CD4-positive, alpha-beta T cell treated with Interleukin-6 at 100 ng/mL for 8 hours (primary cell): ENCODE measurements around the gene JRKL.

Source experiments
- DNase-seq: peaks from one replicate; pipeline ENCODE4 v3.0.0-alpha.2; 2020; ENCODE audit warnings: mixed read lengths, low spot score

JRKL gene

DNA sequence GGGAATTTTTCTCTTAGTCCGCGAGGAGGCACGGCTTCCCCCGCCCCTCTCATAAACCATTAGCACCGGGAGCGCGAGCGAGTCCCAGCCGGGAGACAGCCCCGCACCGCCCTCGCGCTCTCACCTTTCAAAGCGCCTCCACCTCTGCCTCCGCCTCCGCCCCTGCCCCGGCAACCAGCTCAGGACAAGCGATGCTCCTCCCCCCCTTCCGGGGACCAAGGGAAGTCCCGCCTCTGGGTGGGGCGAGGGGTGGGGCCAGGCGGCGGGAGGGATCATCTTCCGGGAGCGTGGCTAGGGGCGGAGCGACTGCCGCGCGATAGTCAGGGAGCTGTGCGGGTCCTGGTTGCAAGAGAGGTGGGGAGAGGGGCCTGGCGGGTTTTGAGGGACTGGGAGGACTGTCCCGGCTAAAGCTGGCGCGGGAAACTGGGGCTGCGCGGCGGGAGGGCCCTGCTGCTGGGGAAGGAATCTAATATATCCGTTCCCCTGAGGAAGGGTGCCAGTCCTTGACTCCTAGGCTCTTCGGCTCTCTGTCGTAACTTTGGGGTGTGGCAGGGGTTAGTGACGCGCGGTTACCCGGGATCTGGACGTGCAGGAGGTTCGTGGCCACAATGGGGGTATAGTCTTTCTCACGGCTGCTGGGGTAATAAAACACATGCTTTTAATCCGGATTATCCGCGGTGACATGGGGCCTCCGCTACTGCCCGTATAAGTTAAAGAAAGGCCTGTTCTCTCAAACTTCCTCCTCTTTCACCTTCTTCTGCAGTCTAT lies at the start of gene JRKL, which contains the start of gene CCDC82:
Gene JRKL (plus strand): TSS at position 294 of the 768 bp plus-strand sequence. CDS start 637 bp downstream, outside the sequence.
Gene CCDC82 (minus strand): TSS at position 193 of the 768 bp plus-strand sequence. CDS start 5,165 bp downstream, outside the sequence.
- DNase-seq: peak; percentile 96

DNA sequence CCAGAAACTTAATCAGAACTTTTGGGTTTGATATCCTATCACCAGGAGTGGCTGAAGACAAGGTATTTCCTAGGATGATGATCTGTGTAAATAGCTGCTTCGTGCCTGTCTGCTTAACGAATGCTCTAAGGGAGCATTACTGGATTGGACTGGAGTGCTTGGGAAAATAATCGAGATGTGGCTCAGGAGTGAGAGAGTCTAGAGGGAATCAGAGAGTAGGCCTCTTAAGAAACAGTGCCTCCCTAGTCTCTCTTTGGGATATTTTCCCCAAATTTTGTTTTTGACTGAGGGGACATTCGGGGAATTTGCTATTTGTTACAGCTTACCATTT lies 49.3 kb upstream of the JRKL start:
- DNase-seq: no peak

DNA sequence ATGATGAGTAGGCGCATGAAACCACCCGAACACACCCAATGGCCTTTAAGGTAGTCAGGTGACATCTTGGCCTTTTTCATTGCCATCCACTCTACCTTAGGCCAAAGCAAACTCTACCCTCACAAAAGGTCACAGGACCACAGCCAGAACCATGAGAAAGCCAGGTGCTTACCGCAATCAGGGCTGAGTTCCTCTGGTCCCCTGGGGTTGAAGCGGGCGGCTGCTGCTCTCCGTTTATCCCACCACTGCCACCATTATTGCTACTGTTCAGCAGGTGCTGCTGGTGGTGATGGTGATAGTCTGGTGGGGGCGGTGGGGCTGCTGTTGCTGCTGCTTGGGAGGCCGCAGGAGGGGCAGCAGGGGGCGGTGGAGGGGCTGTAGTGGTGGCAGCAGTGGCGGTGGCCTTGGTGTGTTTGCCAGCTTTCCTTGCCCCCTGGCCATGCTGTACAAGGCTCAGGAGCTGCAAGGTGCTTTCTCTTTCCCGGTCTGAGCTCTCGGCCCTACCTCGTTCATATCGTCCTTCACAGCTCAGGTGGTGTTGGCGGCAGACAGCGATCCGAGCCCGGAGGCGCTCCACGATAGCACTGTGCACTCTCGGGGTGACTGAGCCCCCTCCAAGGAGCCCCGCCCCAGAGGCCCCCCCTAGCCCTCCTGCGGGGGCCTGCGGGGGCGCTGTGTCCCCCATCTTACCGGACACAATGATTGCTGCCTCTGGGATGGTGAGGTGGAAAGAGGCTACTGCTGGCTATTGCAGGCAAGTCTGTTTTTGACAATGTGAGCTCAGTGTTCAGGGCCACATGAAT lies 48.4 kb upstream of the JRKL start:
- DNase-seq: peak; percentile 57

DNA sequence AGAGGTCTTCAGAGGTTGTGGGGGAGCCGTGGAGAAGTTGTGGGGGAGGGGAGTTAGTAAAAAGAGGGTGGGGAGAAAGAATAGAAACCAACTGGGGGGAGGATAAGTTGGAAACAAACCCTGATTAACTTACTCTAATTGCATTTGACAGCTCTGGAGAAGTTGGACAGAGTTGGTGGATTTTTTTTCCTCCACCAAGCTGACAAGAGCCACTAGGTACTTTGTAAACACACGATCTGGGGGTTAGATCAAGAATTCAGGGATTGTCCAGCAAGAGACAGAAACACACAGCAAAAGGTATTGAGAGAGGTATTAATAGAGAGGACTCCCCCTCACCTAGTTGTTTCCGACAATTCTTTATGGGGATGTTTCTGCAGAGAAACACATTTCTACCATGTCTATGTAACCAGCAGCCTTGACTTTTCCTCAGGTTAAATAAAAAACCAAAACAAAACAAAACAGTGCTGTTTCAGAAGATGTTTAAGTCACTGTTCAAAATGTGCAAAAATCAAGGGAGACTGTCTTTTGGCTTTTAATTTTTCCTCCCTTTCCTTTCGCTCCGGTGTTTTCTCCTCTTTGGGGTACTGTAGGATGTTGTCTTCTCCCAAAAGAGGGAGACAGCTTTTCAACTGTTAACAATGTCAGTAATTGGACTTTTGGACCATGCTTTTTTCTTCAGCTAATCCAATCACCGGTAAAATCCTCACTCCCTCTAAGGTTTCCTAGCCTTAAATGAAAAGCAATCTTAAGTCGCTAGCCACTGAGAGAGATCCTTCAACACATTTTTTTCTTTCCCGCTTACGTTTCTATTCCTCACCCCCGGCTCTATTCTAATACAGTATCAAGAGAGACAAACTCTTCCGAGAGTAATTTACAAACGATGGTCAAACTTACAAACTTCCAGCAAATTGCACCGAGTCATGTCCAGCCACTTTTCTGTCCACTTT lies 47.5 kb upstream of the JRKL start:
- peak; percentile 3 for DNase-seq

DNA sequence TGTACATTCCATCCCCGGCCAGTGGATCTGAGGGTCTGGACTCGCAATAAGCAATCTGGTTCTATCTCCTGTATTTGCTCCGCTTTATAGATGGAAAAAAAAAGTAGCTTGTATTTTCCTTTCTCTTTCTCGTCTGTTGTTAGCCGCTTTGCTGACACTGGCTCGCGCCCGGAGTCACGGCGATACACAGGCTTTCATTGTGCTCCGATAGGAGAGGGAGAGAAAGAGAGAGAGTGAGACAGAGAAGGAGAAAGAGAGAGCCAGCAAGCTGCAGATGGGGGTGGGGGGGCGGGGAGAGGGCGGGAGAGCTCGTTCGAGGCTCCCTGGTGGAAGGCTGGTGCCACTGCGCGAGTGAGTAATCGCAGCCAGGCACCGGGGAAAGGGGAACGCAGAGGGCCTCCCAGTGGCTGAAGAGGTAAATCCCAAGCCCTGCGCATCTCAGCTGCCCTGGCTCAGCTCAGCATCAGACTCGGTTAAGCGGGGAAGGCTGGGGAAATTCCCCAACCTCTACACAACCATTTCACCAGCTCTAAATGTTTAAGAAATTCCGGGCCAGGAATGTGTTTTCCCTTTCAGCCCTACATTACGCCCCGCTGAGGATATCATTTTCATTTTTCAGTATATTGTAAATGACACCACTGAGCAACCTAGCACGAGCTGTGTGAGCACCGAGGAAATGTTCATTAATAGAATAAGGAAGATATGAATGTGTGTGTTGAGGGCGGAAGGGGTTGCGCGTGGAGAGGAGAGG lies 46.7 kb upstream of the JRKL start, which contains the start of gene MAML2:
Gene MAML2 (minus strand): TSS at position 235 of the 751 bp plus-strand sequence. CDS start 1,300 bp downstream, outside the sequence.
- peak; percentile 93 for DNase-seq

DNA sequence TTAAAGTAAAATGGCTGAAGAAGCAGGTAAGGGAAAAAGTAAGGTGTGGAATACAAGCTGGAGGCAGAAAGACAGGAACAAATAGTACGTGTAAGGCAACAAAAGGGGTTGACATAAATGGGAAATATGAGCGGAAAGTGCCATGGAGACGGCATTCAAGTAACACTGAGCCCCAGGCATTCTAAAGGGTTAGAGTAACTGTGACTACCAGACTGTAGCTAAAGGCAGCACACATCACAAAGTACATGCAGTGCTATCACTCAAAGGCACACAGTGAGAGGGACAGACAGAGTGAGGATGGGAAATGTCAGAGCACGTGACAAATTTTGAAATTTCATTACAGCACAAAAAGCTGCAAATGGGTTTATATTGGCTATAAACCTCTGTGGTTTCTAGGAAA lies 33.0 kb upstream of the JRKL start:
- DNase-seq: no peak

DNA sequence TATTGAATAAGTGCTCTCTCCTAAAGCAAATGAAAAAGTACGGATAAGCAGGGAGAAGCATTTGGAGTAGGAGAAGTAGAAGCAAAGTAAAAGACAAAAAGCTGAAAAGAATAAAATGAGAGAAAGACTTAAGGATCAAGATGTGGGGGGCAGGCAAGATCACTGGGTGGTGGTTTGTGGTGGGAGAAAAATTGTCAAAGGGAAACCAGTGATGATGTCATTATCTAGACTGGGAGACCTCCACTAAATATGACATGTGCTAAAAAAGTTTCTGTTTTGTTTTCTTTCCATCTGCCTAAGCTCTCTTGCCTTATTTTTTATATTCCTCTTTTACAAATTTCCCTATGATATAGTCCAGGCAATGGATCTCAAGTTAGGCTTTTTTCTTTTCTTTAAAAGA lies 32.0 kb upstream of the JRKL start:
- DNase-seq: no peak

DNA sequence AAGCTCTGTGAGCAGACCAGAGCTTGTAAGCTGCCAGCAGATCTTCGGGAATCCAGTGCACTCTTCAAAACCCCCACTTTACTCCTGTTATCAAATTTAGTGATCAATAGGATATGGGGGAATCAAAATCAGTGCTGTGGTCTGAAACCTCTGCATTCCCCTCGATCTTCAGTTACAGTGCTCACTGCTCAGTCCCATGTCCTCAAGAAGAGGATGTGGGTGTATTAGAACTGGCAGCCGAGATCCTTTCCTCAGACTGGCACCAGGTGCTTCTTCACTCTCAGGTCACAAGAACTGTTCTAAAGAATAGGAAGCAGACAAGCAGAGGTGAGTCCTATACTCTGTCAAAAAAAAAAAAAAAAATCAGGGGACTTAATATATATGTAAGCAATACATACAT lies 31.5 kb upstream of the JRKL start:
- no peak for DNase-seq

DNA sequence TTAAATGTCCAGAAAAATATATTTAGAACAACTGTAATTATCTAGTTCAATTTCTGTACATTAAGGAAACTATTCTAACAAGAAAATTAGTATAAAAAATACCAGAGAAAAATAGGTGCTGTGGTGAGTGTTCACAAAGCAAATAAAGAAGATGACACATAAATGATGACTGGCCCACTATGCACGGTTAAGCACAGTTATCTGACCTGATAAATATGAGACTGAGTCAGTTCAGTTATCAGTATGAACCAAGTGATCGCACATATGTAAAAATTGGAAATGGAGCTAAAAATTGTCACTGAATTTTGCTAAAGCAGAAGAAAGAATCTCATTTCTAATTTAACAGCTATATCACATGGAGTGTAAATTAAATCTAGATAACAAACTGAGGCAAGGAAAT lies 28.0 kb upstream of the JRKL start:
- no peak for DNase-seq

DNA sequence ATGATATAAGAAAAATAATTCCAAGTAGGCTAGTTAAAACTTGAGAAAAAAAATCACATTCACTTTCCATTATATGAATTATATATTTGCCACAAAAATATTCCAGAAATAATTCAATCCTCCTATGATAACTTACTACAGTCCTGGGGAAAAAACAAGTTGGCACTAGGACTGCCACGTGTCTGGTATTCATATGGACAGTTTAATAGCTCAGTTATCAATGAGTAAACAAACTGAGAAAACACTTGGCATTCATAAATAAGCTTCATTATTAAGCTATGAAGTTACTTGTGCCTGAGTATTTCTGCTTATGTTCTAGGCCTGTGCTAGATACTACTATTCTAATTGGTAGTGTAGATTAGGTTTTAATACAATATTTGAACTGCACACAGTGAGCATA lies 24.3 kb upstream of the JRKL start:
- DNase-seq: no peak

DNA sequence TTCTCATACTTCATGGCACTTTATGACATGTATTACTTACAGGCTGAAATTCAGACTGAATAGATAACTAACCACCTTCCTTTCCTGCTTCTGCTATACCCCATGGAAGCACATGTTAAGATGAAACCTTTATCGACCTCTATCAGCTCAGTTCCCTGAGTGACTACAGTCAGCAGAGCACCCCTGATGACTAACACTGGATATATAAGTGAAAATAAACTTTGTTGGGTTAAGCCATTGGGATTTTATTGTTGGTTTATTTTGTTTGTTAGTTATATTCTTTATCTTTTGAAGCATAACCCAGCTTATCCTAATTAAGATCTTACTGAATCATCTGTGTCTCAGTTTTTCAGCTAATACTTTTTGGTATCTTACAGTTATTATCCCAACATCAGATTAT lies 23.8 kb upstream of the JRKL start:
- no peak for DNase-seq

DNA sequence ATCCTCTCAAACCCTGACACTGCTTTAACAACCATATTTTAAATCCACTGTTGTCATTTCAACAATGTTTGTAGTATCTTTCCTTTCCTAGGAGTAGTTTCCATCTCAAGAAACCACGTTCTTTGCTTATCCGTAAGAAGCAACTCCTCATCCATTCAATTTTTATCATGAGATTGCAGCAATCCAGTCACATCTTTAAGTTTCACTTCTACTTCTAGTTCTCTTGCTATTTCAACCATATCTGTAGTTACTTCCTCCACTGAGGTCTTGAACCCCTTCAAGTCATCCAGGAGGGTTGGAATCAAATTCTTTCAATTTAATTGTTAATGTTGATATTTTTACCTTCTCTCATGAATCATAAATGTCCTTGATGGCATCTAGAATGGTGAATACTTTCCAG lies 22.5 kb upstream of the JRKL start:
- DNase-seq: no peak

DNA sequence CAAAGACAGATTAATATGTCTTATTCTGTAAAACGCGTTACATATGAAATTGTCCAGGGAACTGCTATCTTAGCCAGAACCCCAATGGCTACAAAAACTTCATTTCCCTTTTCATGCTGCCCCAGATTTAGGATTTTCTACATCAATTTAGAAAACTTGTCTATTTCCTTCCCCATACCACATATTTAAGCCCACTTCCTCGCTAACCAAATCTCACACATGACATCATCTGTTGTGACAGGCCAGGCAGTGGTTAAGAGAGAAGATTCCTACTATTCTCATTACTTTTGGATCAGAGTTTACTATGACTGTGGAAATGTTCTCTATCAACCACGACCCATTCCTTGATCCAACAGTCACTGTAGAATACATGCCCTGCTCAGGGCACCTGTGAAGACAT lies 16.0 kb upstream of the JRKL start:
- DNase-seq: no peak

DNA sequence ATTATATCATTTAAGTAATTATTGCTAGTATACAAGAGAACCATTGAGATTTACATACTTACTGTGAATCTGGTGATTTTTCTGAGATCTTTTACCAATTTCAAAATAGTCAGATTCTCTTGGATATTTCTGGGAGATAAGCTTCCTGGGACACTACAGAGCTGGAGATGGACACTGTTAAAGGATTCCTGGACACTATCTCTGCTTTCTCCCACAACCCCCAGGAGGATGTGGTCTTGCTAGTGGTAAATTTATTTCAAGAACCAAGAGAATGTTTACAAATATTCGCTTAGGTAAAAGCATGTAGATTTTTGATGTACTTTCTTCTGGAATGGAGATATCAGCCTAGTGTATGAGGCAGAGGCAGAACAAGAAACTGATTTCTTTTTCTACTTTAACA lies 13.0 kb upstream of the JRKL start:
- no peak for DNase-seq

DNA sequence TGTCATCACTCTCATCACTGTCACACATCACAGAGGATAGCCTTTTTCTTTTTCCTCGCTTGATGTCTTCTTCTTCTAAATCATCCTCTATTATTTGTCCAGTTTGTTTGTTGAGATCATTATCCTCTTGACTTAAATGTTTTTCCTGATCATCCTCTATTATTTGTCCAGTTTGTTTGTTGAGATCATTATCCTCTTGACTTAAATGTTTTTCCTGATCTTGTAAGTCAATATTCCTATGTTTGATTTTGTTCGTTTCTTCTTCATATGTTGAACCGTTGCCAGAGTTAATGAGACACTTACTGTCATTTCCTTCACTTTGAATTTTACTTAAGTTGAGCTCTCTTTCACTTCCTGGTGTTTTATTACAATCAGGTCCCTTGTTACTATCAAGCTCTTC lies 5.7 kb upstream of the JRKL start:
- DNase-seq: no peak

DNA sequence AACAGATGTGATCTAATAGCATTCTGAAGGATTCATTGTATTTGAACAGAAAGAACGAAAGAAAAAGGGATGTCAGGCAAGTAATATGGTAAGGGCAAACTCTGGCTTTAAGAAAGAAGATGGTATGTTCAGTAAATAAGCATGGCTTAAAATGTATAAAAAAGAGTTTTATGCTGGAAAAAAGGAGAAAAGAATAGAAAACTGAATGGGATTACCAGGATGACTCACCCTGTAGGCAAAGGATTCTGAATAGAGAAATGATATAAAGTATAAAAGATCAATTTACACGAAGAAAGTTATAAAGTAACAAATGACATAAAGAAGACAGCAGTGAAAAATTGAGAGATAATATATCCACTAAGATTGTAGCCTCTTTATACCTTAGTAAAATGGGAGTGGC lies 4.6 kb upstream of the JRKL start:
- DNase-seq: no peak

DNA sequence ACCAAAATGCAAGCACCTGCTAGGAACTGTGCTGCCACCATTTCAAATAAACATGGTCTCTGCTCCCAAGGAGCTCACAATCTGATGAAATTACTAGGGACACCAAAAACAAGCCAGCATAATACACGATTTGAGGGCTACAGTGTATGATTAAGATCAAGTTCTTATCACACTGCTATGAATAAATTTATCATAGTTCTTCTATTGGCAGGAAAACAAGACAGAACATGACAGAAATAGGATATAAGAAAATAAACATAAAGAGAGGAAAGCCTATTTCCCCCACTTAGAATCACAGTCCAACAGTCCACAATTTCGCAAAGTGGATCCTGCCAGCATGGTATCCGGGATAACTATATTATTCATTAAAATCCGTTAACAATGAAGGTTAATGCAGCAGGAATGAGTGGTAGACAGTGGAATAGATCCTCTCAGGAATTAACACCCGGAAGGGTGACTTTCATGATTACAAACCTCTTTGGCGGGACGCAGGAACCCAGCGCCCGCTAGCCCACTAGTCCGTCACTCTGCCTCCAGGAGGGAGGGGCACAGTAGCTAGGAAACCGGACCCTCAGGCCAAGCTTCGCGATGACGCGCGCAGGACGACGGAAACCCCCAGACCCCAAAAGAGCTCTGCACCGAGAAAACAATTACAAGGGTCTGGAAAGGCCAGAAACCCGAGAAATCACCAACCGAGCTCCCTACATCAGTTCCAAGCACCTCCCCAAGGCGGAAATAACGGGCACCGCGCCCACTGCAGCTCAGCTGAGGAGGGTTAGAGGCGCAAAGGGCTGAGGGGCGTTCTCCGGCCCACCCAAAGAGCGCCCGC lies 708 bp upstream of the JRKL start:
- no peak for DNase-seq

DNA sequence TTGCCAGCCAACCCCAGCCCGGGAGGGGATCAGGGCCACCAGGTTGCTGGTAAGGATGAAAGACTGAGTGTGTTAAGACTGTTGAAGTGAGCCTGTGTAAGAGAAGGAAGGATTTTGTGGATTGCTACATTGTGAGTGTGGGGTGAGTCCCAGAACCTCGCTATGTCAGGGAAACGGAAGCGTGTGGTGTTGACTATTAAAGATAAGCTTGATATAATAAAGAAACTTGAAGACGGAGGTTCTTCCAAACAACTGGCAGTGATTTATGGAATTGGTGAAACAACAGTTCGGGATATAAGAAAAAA lies 627 bp downstream of the JRKL start:
- DNase-seq: peak; percentile 2

DNA sequence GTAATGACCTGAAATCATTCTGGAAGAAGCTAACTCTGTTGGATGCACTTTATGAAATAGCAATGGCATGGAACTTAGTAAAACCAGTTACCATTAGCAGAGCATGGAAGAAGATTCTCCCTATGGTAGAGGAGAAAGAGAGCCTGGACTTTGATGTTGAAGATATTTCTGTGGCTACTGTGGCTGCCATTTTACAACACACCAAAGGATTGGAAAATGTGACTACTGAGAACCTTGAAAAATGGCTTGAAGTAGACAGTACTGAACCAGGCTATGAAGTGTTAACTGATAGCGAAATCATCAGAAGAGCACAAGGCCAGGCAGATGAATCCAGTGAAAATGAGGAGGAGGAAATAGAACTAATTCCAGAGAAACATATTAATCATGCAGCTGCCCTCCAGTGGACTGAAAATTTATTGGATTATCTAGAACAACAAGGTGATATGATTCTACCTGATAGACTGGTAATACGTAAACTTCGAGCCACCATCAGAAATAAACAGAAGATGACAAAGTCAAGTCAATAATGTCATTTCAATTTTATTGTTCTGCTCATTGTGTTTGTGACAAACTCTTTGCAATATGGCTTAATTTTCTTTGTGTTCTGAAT lies 2.0 kb downstream of the JRKL start:
- DNase-seq: no peak

DNA sequence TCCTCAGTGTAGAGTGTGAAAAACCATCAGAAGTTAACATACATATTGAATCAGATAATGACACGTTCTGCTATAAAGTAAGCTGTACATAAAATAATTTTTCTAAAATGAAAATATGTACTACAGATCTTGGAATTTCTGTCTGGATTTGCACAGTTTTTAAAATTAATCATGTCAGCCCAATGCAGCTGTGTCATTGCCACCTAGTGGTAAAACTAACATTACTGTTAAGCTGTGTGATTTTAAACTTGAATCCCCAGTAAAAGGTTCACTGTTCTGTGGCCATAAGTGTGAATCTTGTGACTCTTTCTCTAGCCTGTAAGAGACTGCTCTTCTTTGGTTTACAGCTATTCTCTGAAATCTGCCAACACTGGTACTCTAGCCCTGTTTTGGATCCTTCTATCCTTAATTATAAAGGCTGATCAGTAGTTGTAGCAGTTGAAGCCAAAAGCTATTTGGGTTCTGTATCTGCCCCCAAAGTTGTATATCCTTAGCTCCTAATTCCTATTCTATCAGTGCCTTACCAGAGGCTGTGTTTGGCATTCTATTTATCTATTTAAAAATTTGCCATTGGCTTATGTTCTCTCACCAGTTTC lies 4.0 kb downstream of the JRKL start:
- peak; percentile 21 for DNase-seq
